Tibial artery (tissue), 4 donors: ENCODE measurements around the gene NHEJ1.

ENCODE experiments used
- DNase-seq, 2 donors: peaks; one replicate each; pipeline ENCODE4 v3.0.0-alpha.2; 2019
- H3K27ac ChIP-seq, 2 donors: fragments of 200-600 bp; sonication (generic) in 1 of 2; 1 replicate in 1 of 2; 2 replicates in 1 of 2; pipeline ENCODE4 v1.5.1; 2018 to 2019; ENCODE audit warnings: mild to moderate bottlenecking in 1 of 2
- H3K27me3 ChIP-seq, 2 donors: fragments of 200-600 bp; sonication (generic) in 1 of 2; one replicate each; pipeline versions ENCODE4 v1.5.1 to v1.6.0; 2016 to 2019
- H3K36me3 ChIP-seq, 3 donors: fragments of 200-600 bp; sonication (generic) in 2 of 3; one replicate each; pipeline ENCODE4 v1.5.1; 2016 to 2019; ENCODE audit warnings: mild to moderate bottlenecking in 2 of 3
- H3K4me1 ChIP-seq, 4 donors: fragments of 200-600 bp; sonication (generic) in 2 of 4; 1 replicate in 3 of 4; 2 replicates in 1 of 4; pipeline ENCODE4 v1.5.1; 2016 to 2019
- H3K4me3 ChIP-seq, 2 donors: fragments of 200-600 bp; sonication (generic) in 1 of 2; 1 replicate in 1 of 2; 2 replicates in 1 of 2; pipeline ENCODE4 v1.5.1; 2018 to 2019; ENCODE audit warnings: mild to moderate bottlenecking in 2 of 2
- H3K9me3 ChIP-seq, 3 donors: fragments of 200-600 bp; sonication (generic) in 1 of 3; one replicate each; pipeline ENCODE4 v1.5.1; 2016 to 2019
- CTCF ChIP-seq, 2 experiments: fragments of 200-600 bp in 1 of 2; fragments of 450-650 bp in 1 of 2; IDR thresholded peaks; one replicate each; pipeline ENCODE4 v1.5.1; 2017 to 2019; ENCODE audit warnings: antibody characterized with exemption in 2 of 2, mild to moderate bottlenecking in 1 of 2, moderate library complexity in 1 of 2
- intact Hi-C: fragments of 100-400 bp; cut with DNase I; formaldehyde crosslinking; loops from one replicate; pipeline ENCODE4 v1.15.0; 2023; ENCODE audit warnings: low total_unique reads

Gene NHEJ1

GRCh38 chr2:219026946-219027345 is 133.7 kb downstream of the NHEJ1 start:
- DNase-seq: no peak
- H3K36me3 ChIP-seq: no peaks in the 10 kb centered on the region
- H3K27me3 ChIP-seq: peaks cover 0 to 73% of the 10 kb centered on the region in 2 donors
- no peaks in the 10 kb centered on the region for H3K9me3 ChIP-seq
- H3K4me1 ChIP-seq: no peaks in the 10 kb centered on the region
- no peak overlapping the region for H3K27ac ChIP-seq
- intact Hi-C loops: no loop called here
- TF ChIP-seq CTCF (IDR thresholded peaks at IDR 0.05): no peak
- H3K4me3 ChIP-seq: no peak overlapping the region

- DNase-seq: no peak
- Histone ChIP-seq H3K27me3 (peaks cover 0 to 66% of the 10 kb centered on the region in 2 donors), H3K4me1 (no peaks in the 10 kb centered on the region), H3K36me3 (no peaks in the 10 kb centered on the region), H3K27ac (no peak overlapping the region), H3K4me3 (no peak overlapping the region), H3K9me3 (no peaks in the 10 kb centered on the region)
- intact Hi-C loops: no loop called here
- TF ChIP-seq CTCF (IDR thresholded peaks at IDR 0.05): no peak
These were observed 134.7 kb downstream of the NHEJ1 start for GRCh38 chr2:219025637-219026585.
